Esophagus muscularis mucosa (tissue), 4 donors: ENCODE results near the gene DOK6. TPM values are rescaled to one million over a fixed set of nuclear protein-coding genes. Genes with fewer than 3 reads are reported as not detected.

Experiments used
- DNase-seq: peaks from one replicate; pipeline ENCODE4 v3.0.0-alpha.2; 2017; ENCODE audit errors: extremely low spot score
- H3K27ac ChIP-seq, 4 donors: fragments of 200-600 bp; sonication (generic); replicated peaks in 1 of 4; 1 replicate in 3 of 4; 2 replicates in 1 of 4; pipeline ENCODE4 v1.5.1; 2016 to 2019; ENCODE audit warnings: mild to moderate bottlenecking in 1 of 4
- H3K27me3 ChIP-seq, 4 donors: fragments of 200-600 bp; sonication (generic); one replicate each; pipeline versions ENCODE4 v1.5.1 to v1.6.0; 2016 to 2019
- H3K36me3 ChIP-seq, 4 donors: fragments of 200-600 bp; sonication (generic); one replicate each; pipeline ENCODE4 v1.5.1; 2016 to 2019
- H3K4me1 ChIP-seq, 4 donors: fragments of 200-600 bp; sonication (generic); one replicate each; pipeline ENCODE4 v1.5.1; 2016 to 2019
- H3K4me3 ChIP-seq, 4 donors: fragments of 200-600 bp; sonication (generic); 1 replicate in 2 of 4; 2 replicates in 2 of 4; pipeline ENCODE4 v1.5.1; 2016 to 2019; ENCODE audit warnings: mild to moderate bottlenecking in 4 of 4, moderate library complexity in 1 of 4
- H3K9me3 ChIP-seq, 4 donors: fragments of 200-600 bp; sonication (generic); 1 replicate in 3 of 4; 2 replicates in 1 of 4; pipeline ENCODE4 v1.5.1; 2016 to 2019
- CTCF ChIP-seq, 3 experiments: fragments of 200-600 bp in 2 of 3; fragments of 450-650 bp in 1 of 3; sonication (generic) in 2 of 3; IDR thresholded peaks; one replicate each; pipeline ENCODE4 v1.5.1; 2017 to 2019; ENCODE audit warnings: antibody characterized with exemption in 3 of 3, mild to moderate bottlenecking in 2 of 3, moderate library complexity in 1 of 3
- EP300 ChIP-seq: sonication (generic); formaldehyde crosslinking; IDR thresholded peaks from one replicate; pipeline ENCODE4 v1.6.1; 2017; ENCODE audit warnings: antibody characterized with exemption
- POLR2A ChIP-seq: fragments of 450-650 bp; IDR thresholded peaks from one replicate; pipeline ENCODE4 v1.6.1; 2017; ENCODE audit warnings: antibody characterized with exemption, moderate library complexity, mild to moderate bottlenecking, low read depth
- POLR2AphosphoS5 ChIP-seq, 2 donors: sonication (generic); formaldehyde crosslinking; IDR thresholded peaks; one replicate each; pipeline ENCODE4 v1.6.1; 2017; ENCODE audit warnings: antibody characterized with exemption in 2 of 2
- WGBS: methylation state at CpG from one replicate; pipeline ENCODE4 v1.1.5; 2018; 5-methylcytosine and 5-hydroxymethylcytosine counted together
- intact Hi-C: fragments of 100-400 bp; cut with DNase I; formaldehyde crosslinking; loops from one replicate; pipeline ENCODE4 v1.15.1; 2023
- total RNA-seq, 4 donors: library from RNA; depleted of rRNA; stranded (reverse); fragments of >200 nt; gene quantifications; one replicate each; pipeline versions ENCODE4 v1.1.0 to v1.2.1, GENCODE V29; 2016

The DOK6 gene
- total RNA-seq, 4 donors from 2014 or later = 0.83 to 4.1 (median 1.9) TPM

GRCh38 chr18:69490813-69491212, 90.1 kb downstream of the DOK6 start:
- no peaks in the 10 kb centered on the region for H3K36me3 ChIP-seq
- DNase-seq = no peak
- intact Hi-C loops = no loop called here
- 46% methylated on average over 4 of the region's 4 CpGs for WGBS
- H3K27me3 ChIP-seq = no peaks in the 10 kb centered on the region
- TF ChIP-seq POLR2AphosphoS5 (IDR thresholded peaks at IDR 0.05) (no peak), EP300 (no peak), POLR2A (no peak), CTCF (IDR thresholded peaks at IDR 0.05) (no peak)
- no peak overlapping the region for H3K4me3 ChIP-seq
- no peaks in the 10 kb centered on the region for H3K4me1 ChIP-seq
- H3K27ac ChIP-seq = no peak overlapping the region
- H3K9me3 ChIP-seq = peaks cover 0 to 8% (median 3%) of the 10 kb centered on the region in 4 donors

- no peak for TF ChIP-seq EP300
- no peak for TF ChIP-seq POLR2A
- TF ChIP-seq POLR2AphosphoS5 (IDR thresholded peaks at IDR 0.05) = no peak
- no peak for TF ChIP-seq CTCF (IDR thresholded peaks at IDR 0.05)
- H3K27ac ChIP-seq = no peak overlapping the region
- 62% methylated on average over 2 of the region's 2 CpGs for WGBS
- peaks cover 0 to 8% (median 3%) of the 10 kb centered on the region in 4 donors for H3K9me3 ChIP-seq
- H3K36me3 ChIP-seq = no peaks in the 10 kb centered on the region
- intact Hi-C loops = no loop called here
- H3K4me3 ChIP-seq = no peak overlapping the region
- no peak for DNase-seq
- H3K27me3 ChIP-seq = no peaks in the 10 kb centered on the region
- H3K4me1 ChIP-seq = no peaks in the 10 kb centered on the region
Observed at GRCh38 chr18:69491576-69491975, 90.9 kb downstream of the DOK6 start.

GRCh38 chr18:69492861-69493260, 92.2 kb downstream of the DOK6 start:
- H3K4me1 ChIP-seq = no peaks in the 10 kb centered on the region
- 79% methylated on average over 2 of the region's 2 CpGs for WGBS
- peaks cover 0 to 5% (median 2%) of the 10 kb centered on the region in 4 donors for H3K9me3 ChIP-seq
- H3K36me3 ChIP-seq = no peaks in the 10 kb centered on the region
- TF ChIP-seq CTCF (IDR thresholded peaks at IDR 0.05) (no peak), POLR2AphosphoS5 (IDR thresholded peaks at IDR 0.05) (no peak), EP300 (no peak), POLR2A (no peak)
- H3K27ac ChIP-seq = no peak overlapping the region
- intact Hi-C loops = no loop called here
- no peak overlapping the region for H3K4me3 ChIP-seq
- H3K27me3 ChIP-seq = no peaks in the 10 kb centered on the region
- DNase-seq = no peak

- Histone ChIP-seq H3K4me3 (no peak overlapping the region), H3K36me3 (no peaks in the 10 kb centered on the region), H3K4me1 (no peaks in the 10 kb centered on the region), H3K27ac (no peak overlapping the region), H3K9me3 (no peaks in the 10 kb centered on the region), H3K27me3 (no peaks in the 10 kb centered on the region)
- DNase-seq = no peak
- no peak for TF ChIP-seq POLR2A
- no peak for TF ChIP-seq POLR2AphosphoS5 (IDR thresholded peaks at IDR 0.05)
- intact Hi-C loops = no loop called here
- WGBS = 97% methylated on average over 3 of the region's 4 CpGs
Observed at GRCh38 chr18:69494841-69495240, 94.2 kb downstream of the DOK6 start.

- H3K27me3 ChIP-seq = no peaks in the 10 kb centered on the region
- DNase-seq = no peak
- intact Hi-C loops = no loop called here
- H3K27ac ChIP-seq = no peak overlapping the region
- TF ChIP-seq EP300 (no peak), POLR2AphosphoS5 (IDR thresholded peaks at IDR 0.05) (no peak), POLR2A (no peak), CTCF (IDR thresholded peaks at IDR 0.05) (no peak)
- no peak overlapping the region for H3K4me3 ChIP-seq
- no peaks in the 10 kb centered on the region for H3K36me3 ChIP-seq
- WGBS = 78% methylated on average over 3 of the region's 5 CpGs
- H3K4me1 ChIP-seq = no peaks in the 10 kb centered on the region
- H3K9me3 ChIP-seq = no peaks in the 10 kb centered on the region
Observed at GRCh38 chr18:69495338-69495737, 94.7 kb downstream of the DOK6 start.
